Measurements from ENCODE around the gene ENOX2. TPM values are rescaled to one million over a fixed set of nuclear protein-coding genes. Genes with fewer than 3 reads are reported as not detected.

ENOX2 gene
- total RNA-seq, 1 donor from 2014 or later: 7.1 TPM

Other genes starting within 250 kb of the ENOX2 start
- gene ARHGAP36, start 155.1 kb upstream of the ENOX2 start, total RNA-seq: not detected